HG03196 (cell line): ENCODE measurements around the gene SLC9A9.
"Not testable (repeated sequence)": the region's sequence is repeated elsewhere in the genome, so short reads cannot be mapped to it uniquely, and the experiment has no call there.

Source experiments
- ATAC-seq: cut with Tn5 transposase; IDR thresholded peaks from one replicate; pipeline ENCODE4 v1.9.1; 2021; ENCODE audit not compliant: unreplicated experiment

SLC9A9 gene

GRCh38 chr3:143307613-143308183 is 540.6 kb downstream of the SLC9A9 start:
- ATAC-seq: no peak

GRCh38 chr3:143306407-143306806 is 541.9 kb downstream of the SLC9A9 start:
- ATAC-seq: no peak

DNA sequence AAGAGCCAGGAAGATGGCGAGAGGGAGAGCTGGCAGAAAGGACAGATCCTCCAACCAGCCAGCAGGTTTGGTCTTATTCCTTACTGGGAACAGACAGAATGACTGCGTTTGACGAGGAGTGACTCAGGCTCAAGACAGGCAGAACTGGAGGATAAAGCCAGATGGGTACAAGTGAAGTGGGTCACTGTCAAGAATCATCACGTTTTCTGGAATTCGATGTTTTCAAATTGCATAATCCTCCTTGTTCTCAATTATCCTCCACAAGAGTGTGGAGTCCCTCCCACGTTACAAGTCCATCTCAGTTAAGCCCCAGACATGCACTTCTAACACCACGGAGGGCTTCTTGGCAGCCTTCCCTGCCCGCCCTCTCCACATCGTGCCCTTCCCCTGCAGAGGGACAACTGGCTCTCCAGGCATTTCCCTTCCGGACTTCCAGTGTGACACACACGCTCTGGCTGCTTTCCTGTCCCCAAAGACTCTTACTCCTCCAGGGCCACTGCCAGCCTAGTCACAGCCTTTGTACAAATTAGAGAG is 545.6 kb downstream of the SLC9A9 start:
- no peak for ATAC-seq

- no peak for ATAC-seq
These were observed 547.0 kb downstream of the SLC9A9 start for GRCh38 chr3:143301031-143301901.

- ATAC-seq: no peak
These were observed 549.3 kb downstream of the SLC9A9 start for GRCh38 chr3:143298886-143299535.

DNA sequence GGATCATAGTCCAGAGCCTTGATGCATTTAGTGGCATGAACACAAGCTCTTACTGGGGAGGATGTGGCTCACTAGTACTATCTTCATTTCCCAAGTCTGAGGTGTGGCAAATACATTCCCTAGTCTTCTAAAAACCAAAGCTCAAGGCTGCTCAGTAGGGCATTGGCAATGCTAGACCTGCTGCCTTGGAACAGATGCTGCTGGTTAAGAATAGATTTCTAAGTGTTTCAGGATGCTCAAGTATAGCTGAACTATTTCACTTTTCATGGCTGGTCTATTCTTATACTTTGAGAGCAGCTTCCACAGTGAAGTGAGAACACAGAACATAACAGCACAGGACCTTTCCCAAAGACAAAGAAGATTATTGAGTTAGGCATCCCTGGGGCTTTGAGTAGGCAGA is 549.9 kb downstream of the SLC9A9 start:
- ATAC-seq: no peak

DNA sequence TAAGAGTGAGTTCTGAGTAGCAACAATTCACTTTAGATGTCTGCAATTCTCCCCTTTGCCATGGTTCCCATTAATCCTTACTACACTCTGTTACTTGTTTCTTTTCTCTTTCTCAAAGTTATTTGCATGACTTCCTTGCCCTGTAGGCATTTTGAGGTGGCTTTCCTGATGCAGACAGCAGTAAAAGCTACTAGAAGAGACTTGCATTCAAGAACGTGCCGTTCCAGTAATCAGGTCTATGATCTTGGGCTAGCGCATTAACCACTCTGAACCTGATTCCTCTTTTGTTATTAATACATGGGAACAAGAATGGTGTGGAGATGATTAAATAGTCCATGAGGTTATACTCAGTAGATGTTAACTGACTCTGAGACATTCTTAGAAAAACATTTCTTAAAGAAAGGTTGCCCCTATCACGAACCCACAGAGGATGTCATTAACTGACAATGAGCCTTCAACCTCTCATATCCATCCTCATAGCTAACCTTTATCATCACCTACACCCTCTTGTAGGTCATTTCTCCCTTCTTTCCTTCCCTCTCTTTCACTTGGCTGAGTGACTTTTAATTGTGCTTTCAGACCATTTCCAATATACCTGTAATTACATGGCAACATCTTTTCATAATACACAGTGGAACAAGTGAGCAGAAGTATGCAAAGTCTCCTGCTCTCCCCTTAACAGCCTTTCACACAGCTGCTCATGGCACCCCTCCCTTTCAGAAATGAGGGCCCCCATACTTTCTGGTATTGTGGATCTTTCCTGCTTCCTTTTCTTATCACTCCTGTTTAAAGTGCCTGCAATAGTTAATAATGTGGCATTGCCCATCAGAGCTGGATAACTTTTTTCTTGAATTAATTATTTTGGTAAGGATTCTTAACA is 552.8 kb downstream of the SLC9A9 start:
- no peak for ATAC-seq

GRCh38 chr3:143294188-143294587 is 554.1 kb downstream of the SLC9A9 start:
- no peak for ATAC-seq

GRCh38 chr3:143291836-143292447 is 556.3 kb downstream of the SLC9A9 start:
- ATAC-seq: no peak

- ATAC-seq: no peak
These were observed 559.3 kb downstream of the SLC9A9 start for GRCh38 chr3:143288944-143289343.

- ATAC-seq: no peak
These were observed 560.9 kb downstream of the SLC9A9 start for GRCh38 chr3:143287403-143287802.

DNA sequence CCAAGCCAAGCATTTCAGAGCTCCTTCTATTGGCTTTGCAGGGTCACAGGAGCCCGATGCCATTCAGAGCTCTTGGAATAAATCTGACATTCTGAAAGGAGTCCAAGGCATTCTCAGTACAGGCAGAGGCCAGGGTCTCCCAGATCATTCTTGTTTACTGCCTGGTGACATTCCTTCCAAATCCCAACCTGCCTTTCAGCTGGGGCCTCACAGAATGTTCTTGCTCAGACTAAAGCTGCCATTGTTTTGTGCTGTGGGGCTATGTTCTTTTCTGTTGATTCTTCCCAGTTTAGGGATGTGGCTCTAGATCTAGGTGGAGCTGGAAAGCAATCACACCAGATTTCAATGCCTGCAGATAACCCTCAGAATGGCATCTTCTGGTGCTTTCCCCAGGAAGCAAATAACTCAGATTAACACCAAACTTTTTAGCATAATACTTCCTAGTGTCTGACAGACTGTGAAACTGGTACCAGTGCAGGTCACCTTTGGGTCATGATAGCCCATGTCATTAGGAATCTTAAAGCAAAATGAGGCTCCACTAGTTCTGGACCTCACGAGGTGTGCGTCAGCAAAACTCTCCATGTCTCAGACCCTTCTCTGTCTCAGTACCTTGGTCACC is 561.8 kb downstream of the SLC9A9 start:
- ATAC-seq: no peak

- ATAC-seq: no peak
These were observed 564.7 kb downstream of the SLC9A9 start for GRCh38 chr3:143283432-143284128.

DNA sequence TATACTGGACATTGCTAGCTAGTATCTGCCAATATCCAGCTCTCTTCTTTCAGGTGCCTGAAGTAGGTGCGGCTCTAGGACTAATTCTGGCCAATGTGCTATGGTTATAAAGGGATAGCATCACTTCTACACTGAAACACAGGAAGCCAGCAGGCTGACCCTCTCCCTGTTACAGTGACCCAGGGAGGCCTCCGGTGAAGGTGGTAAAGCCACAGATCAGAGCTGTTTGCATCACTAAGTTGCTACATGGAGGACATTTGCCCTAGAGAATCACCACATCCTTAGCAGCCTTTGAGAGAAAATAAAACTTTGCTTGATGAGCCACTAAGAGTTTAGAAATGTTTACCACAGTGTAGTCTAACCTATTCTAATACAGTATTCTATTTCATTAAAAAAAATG is 567.3 kb downstream of the SLC9A9 start:
- ATAC-seq: no peak

GRCh38 chr3:143279567-143279966 is 568.7 kb downstream of the SLC9A9 start:
- ATAC-seq: not testable (repeated sequence)

- no peak for ATAC-seq
These were observed 569.5 kb downstream of the SLC9A9 start for GRCh38 chr3:143278721-143279120.

DNA sequence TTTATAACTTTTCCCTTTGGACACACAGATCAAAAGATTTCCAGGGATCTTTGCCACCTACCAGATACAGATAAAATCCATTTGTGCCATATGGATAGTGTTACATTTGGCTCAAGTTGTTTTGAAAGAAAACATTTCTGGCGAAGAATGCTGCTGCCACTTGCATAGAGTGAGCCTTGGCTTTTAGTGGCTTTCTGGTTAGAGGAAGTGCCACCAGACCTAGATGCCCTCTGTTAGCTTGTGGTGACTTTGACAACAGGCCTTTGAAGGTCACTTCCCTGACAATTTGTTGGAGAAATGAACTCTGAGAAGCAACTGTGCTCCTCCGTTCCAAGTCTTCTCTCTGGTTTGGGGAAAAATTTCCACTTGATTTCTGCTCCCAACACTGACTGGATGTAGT is 570.7 kb downstream of the SLC9A9 start:
- no peak for ATAC-seq

GRCh38 chr3:143276592-143276991 is 571.7 kb downstream of the SLC9A9 start:
- peak; percentile 73 for ATAC-seq

DNA sequence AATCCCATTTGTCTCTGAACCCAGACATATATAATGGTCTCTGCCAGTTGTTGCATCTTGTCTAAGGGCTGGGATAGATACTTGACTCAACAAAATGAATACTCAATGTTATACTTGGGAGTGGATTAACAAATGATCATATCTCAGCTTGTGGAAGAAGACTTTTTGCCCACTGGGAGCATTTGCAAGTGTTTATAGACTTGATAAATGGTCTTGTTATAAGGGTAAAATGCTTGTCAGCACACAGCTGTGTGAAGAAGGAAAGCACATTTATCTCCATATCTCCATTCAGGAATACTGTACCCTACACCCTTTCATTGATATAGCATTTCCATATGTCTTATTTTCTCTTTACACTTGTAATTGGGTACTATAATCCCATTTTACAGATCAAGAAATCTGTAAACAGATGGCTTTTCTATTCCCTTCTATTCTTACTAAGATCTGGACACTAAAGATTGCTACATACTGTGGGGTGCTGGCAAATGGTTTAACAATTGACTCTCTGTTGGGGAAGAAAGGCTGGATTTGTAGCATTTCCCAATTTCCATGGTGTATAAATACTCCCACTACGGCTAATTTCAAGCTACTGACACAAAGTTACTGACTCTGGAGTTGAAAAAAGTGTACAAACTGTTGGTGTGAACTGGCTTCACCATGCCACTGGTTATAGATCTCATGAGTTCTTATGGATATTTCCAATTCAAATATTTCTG is 574.1 kb downstream of the SLC9A9 start:
- no peak for ATAC-seq
